Fibroblast of mammary gland (primary cell): ENCODE data around the gene PRKAG2.

Source experiments
- DNase-seq: peaks from one replicate; pipeline ENCODE4 v3.0.0-alpha.2; 2010; ENCODE audit warnings: low read depth
- H3K4me3 ChIP-seq: 2 replicates; pipeline ENCODE4 v1.5.1; 2011; ENCODE audit warnings: low read depth, mild to moderate bottlenecking, low read length, moderate library complexity; ENCODE audit not compliant: control insufficient read depth
- CTCF ChIP-seq: conservative IDR thresholded peaks from 2 replicates; pipeline ENCODE4 v1.5.1; 2011; ENCODE audit warnings: low read depth, low read length, inconsistent platforms; ENCODE audit not compliant: control insufficient read depth, insufficient read depth

PRKAG2 gene

GRCh38 chr7:151728286-151728660 lies 148.6 kb downstream of the PRKAG2 start:
- no peak overlapping the region for H3K4me3 ChIP-seq
- TF ChIP-seq CTCF = no peak
- no peak for DNase-seq

GRCh38 chr7:151727579-151728285 lies 149.2 kb downstream of the PRKAG2 start:
- peak; percentile 97 for DNase-seq

GRCh38 chr7:151726652-151727578 lies 150.0 kb downstream of the PRKAG2 start:
- DNase-seq = no peak
- TF ChIP-seq CTCF = no peak
- H3K4me3 ChIP-seq = no peak overlapping the region

More at GRCh38 chr7:151727579-151728285, 149.2 kb downstream of the PRKAG2 start:
- H3K4me3 ChIP-seq = no peak overlapping the region
- TF ChIP-seq CTCF = no peak

GRCh38 chr7:151725844-151726651 lies 150.9 kb downstream of the PRKAG2 start:
- DNase-seq = no peak
- no peak overlapping the region for H3K4me3 ChIP-seq
- TF ChIP-seq CTCF = no peak

GRCh38 chr7:151724920-151725584 lies 151.9 kb downstream of the PRKAG2 start:
- no peak for DNase-seq
- H3K4me3 ChIP-seq = no peak overlapping the region
- no peak for TF ChIP-seq CTCF
